AG09309 (cell line): ENCODE results near the gene COL11A2.

Source experiments
- DNase-seq: peaks from one replicate; pipeline ENCODE4 v3.0.0-alpha.2; 2010; ENCODE audit warnings: low read depth
- H3K4me3 ChIP-seq: 2 replicates; pipeline ENCODE4 v1.5.1; 2011; ENCODE audit warnings: mild to moderate bottlenecking, low read depth, low read length, moderate library complexity; ENCODE audit not compliant: control insufficient read depth
- CTCF ChIP-seq: IDR thresholded peaks from 2 replicates; pipeline ENCODE4 v1.5.1; 2011; ENCODE audit warnings: mild to moderate bottlenecking, low read depth, low read length, inconsistent platforms; ENCODE audit not compliant: insufficient read depth, control insufficient read depth; ENCODE audit errors: missing control alignments

Gene COL11A2

DNA sequence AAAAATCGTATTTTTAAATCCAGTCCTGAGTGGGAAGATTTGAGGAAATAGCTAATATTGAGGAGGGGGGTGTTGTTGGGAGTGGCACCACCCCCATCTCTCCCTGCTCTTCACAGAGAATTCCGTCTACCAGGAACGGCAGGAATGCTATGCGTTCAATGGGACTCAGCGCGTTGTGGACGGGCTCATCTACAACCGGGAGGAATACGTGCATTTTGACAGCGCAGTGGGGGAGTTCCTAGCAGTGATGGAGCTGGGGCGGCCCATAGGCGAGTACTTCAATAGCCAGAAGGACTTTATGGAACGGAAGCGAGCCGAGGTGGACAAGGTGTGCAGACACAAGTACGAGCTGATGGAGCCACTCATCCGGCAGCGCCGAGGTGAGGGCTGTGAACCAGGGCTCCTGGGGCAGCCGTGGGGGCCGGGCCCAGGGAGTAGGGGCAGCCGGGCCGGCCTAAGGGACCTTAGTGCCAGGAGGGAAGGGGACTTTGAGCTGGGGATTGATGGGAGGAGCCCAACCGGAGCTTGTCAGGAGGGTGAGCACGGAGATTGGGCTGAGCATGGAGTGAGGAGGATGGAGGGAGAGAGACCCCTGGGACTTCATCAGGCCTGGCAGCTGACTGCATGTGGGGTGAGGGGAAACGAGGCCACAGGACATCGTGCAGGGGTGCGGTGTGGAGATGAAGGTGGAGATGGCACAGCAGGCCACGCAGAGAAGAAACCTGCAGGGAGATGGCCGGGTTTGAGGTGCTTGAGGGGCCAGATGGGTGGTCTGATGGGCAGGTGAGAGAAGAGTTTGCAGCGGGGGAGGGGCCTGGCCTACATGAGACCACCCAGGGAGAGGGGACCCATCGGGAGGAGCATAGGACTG is 75.2 kb downstream of the COL11A2 start:
- H3K4me3 ChIP-seq: no peak overlapping the region
- no peak for DNase-seq
- no peak for TF ChIP-seq CTCF

DNA sequence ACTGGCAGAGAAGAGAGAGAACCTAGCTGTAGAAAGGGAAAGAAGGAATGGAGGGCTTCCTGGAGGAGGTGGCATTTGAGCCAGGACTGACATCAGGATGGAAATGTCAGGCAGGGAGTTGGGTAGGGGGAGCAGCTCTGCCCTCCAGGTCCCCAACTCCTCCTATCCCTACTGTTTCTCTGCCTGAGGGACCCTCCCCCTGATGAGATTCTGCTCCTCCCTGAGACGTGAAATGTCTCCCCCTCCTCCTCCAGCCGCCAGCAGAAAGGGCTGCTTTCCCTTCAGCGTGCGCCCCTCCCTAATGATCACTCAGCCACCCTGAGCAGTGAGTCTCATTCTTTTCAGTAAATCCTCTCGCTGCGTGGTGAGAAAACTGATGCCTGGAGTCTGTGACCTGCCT is 75.8 kb downstream of the COL11A2 start:
- no peak for TF ChIP-seq CTCF
- DNase-seq: no peak
- H3K4me3 ChIP-seq: no peak overlapping the region

DNA sequence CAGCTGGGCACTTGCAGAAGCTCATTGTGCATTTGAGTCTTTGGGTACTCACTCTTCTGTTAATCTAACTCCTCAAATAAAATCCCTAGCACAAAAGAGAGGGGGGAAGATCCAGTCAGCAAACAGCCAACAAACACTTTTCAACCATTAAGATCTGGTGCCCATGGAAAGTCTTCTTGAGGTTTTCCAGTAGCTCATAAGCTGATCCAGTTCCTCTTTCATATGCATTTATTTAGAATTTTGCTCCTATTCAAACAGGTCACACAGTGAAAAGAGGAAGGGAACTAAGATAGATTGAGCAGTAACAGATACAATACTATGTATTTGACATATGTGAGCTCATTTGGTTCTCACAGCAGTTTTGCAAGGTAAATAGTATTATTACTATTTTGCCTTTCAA is 77.9 kb downstream of the COL11A2 start:
- no peak for DNase-seq
- no peak for TF ChIP-seq CTCF
- H3K4me3 ChIP-seq: no peak overlapping the region

GRCh38 chr6:33113755-33114154 is 78.5 kb downstream of the COL11A2 start:
- TF ChIP-seq CTCF: no peak
- H3K4me3 ChIP-seq: no peak overlapping the region
- DNase-seq: no peak
